Body of pancreas (tissue), 4 donors: ENCODE data around the gene VWA8. TPM values are rescaled to one million over a fixed set of nuclear protein-coding genes. Genes with fewer than 3 reads are reported as not detected.

Source experiments
- ATAC-seq: fragments of 150-250 bp; one replicate; pipeline ENCODE4 v1.9.1; 2016
- DNase-seq, 4 donors: peaks; one replicate each; pipeline ENCODE4 v3.0.0-alpha.2; 2019
- H3K27ac ChIP-seq, 4 donors: fragments of 200-600 bp; sonication (generic); 1 replicate in 3 of 4; 2 replicates in 1 of 4; pipeline versions ENCODE4 v1.5.1 to v1.6.1; 2016 to 2019; ENCODE audit warnings: mild to moderate bottlenecking in 1 of 4, mixed read lengths in 1 of 4, moderate library complexity in 1 of 4
- H3K27me3 ChIP-seq, 2 donors: fragments of 200-600 bp; sonication (generic); one replicate each; pipeline ENCODE4 v1.6.0; 2016; ENCODE audit warnings: mild to moderate bottlenecking in 1 of 2
- H3K36me3 ChIP-seq, 2 donors: fragments of 200-600 bp; sonication (generic); replicated peaks in 1 of 2; 2 replicates each; pipeline ENCODE4 v1.5.1; 2016; ENCODE audit warnings: low read depth in 2 of 2; ENCODE audit not compliant: insufficient read depth in 1 of 2
- H3K4me1 ChIP-seq: fragments of 200-600 bp; sonication (generic); one replicate; pipeline ENCODE4 v1.6.0; 2016
- H3K4me3 ChIP-seq, 2 donors: fragments of 200-600 bp; sonication (generic); 1 replicate in 1 of 2; 2 replicates in 1 of 2; pipeline ENCODE4 v1.5.1; 2016 to 2019
- H3K9me3 ChIP-seq, 3 donors: fragments of 200-600 bp; sonication (generic); 1 replicate in 2 of 3; 2 replicates in 1 of 3; pipeline ENCODE4 v1.5.1; 2016
- CTCF ChIP-seq, 7 experiments: fragments of 450-650 bp in 4 of 7; fragments of 200-600 bp in 3 of 7; sonication (generic) in 3 of 7; IDR thresholded peaks; one replicate each; pipeline ENCODE4 v1.5.1; 2016 to 2019; ENCODE audit warnings: antibody characterized with exemption in 7 of 7
- POLR2A ChIP-seq, 3 donors: fragments of 450-650 bp; IDR thresholded peaks; one replicate each; pipeline ENCODE4 v1.6.1; 2016; ENCODE audit warnings: antibody characterized with exemption in 3 of 3, mild to moderate bottlenecking in 2 of 3
- WGBS, 2 donors: methylation state at CpG; one replicate each; pipeline ENCODE4 v1.1.5; 2017; 5-methylcytosine and 5-hydroxymethylcytosine counted together
- intact Hi-C: fragments of 100-400 bp; cut with DNase I; formaldehyde crosslinking; loops from one replicate; pipeline ENCODE4 v1.15.1; 2023
- total RNA-seq, 2 donors: library from RNA; depleted of rRNA; stranded (reverse); fragments of >200 nt; gene quantifications; one replicate each; pipeline ENCODE4 v1.1.0, GENCODE V29; 2016

Gene VWA8
- total RNA-seq, 2 donors from 2014 or later, result 15.8 to 29.3 TPM

- Histone ChIP-seq H3K27me3 (no peaks in the 10 kb centered on the region), H3K36me3 (peaks cover 0 to 2% of the 10 kb centered on the region in 2 donors), H3K4me3 (no peak overlapping the region), H3K9me3 (no peaks in the 10 kb centered on the region), H3K4me1 (no peaks in the 10 kb centered on the region), H3K27ac (no peak overlapping the region)
- TF ChIP-seq CTCF (IDR thresholded peaks at IDR 0.05) (no peak), POLR2A (IDR thresholded peaks at IDR 0.05) (no peak)
- intact Hi-C loops, result no loop called here
- DNase-seq (no peak), ATAC-seq (no peak)
- WGBS, 2 donors, result 90 to 96% methylated on average over 7 of the region's 7 CpGs
Measured at GRCh38 chr13:41833201-41833600, 127.7 kb downstream of the VWA8 start.

DNA sequence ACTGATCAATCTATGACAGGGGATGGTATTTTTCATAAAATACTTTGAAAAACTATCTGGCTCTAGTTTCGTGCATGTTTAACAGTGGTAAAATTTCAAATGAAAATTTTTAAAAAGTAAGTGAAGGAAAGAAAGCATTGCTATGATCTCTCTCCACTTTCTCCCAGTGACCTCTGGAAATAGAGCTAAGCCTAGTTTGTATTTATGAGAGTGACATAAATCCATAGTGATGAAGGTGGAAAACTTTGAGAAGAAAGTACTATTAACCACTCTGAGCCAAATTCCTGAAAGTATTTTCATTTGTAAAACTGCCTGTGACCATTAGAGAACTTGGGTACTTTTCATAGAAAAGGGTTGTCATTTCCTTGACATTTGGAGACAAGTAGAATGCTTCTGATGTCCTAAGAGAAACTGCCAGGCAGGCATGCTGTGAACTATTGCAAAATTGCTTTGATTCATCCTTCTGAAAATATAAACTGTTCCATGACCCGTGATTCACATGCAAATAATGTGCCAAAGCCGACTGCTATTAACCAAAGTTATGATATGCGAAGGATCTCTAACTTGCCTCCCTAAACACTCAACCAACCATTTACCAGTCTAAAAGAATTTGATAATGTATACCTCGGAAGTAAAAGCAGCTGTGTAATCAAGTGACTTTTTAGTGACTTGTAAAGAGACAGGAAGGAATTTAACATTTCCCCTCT, 133.2 kb downstream of the VWA8 start:
- Histone ChIP-seq H3K4me1 (no peaks in the 10 kb centered on the region), H3K4me3 (no peak overlapping the region), H3K36me3 (peaks cover 0 to 2% of the 10 kb centered on the region in 2 donors), H3K27ac (no peak overlapping the region), H3K27me3 (no peaks in the 10 kb centered on the region), H3K9me3 (no peaks in the 10 kb centered on the region)
- 48 to 67% methylated on average over 5 of the region's 5 CpGs for WGBS, 2 donors
- DNase-seq (peak in 1 of 4 donors; percentile 19), ATAC-seq (no peak)
- no peak for TF ChIP-seq POLR2A (IDR thresholded peaks at IDR 0.05)
- TF ChIP-seq CTCF (IDR thresholded peaks at IDR 0.05), result no peak
- intact Hi-C loops, result no loop called here

DNA sequence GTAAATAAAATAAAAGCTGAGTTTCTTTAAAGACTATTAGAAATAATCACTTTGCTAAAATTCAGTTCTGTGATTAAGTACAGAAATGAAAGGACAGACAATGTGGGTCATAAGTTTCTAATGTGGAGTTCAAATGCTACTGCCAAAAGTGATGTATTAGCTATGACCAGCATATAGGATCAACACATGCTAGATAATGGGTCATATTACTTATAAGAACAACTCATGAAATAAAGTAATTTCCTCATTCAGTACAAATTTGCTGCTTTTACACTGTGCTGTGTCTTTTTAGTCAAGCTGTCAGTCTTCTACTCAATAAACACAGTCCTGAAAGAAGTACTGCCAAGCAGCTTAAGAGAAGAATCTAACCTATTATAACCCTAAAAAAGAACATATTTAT, 135.2 kb downstream of the VWA8 start:
- DNase-seq (no peak), ATAC-seq (no peak)
- Histone ChIP-seq H3K9me3 (no peaks in the 10 kb centered on the region), H3K4me1 (no peaks in the 10 kb centered on the region), H3K27me3 (no peaks in the 10 kb centered on the region), H3K27ac (no peak overlapping the region), H3K36me3 (no peaks in the 10 kb centered on the region), H3K4me3 (no peak overlapping the region)
- TF ChIP-seq POLR2A (IDR thresholded peaks at IDR 0.05), result no peak
- intact Hi-C loops, result no loop called here

DNA sequence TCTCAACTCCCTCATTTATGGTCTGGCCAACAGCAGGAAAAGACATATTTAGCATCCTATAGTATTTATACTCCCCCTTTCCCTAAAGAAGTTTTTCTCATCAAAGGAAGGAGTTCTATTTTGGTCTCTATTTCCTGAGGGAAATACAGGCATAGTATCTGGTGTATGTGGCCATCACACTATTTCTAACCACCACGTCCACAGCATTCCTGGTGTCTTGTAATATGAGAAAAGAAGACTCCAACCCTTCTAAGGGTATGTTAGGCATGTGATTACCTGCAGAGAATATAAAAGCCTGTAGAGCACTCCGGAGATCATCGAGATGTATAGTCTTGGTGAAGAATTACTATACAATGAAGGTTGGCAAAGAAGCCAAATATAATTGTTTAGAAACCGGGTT, 137.4 kb downstream of the VWA8 start:
- Histone ChIP-seq H3K27me3 (no peaks in the 10 kb centered on the region), H3K27ac (no peak overlapping the region), H3K36me3 (no peaks in the 10 kb centered on the region), H3K4me1 (no peaks in the 10 kb centered on the region), H3K9me3 (no peaks in the 10 kb centered on the region), H3K4me3 (no peak overlapping the region)
- no peak for DNase-seq
- 90 to 93% methylated on average over 4 of the region's 4 CpGs for WGBS, 2 donors
- no peak for ATAC-seq
- TF ChIP-seq POLR2A (IDR thresholded peaks at IDR 0.05), result no peak
- no peak for TF ChIP-seq CTCF (IDR thresholded peaks at IDR 0.05)
- intact Hi-C loops, result no loop called here

GRCh38 chr13:41822560-41822959, 138.3 kb downstream of the VWA8 start:
- Histone ChIP-seq H3K4me1 (no peaks in the 10 kb centered on the region), H3K36me3 (no peaks in the 10 kb centered on the region), H3K27me3 (no peaks in the 10 kb centered on the region), H3K27ac (no peak overlapping the region), H3K9me3 (no peaks in the 10 kb centered on the region), H3K4me3 (no peak overlapping the region)
- no peak for DNase-seq
- no peak for ATAC-seq
- TF ChIP-seq CTCF (IDR thresholded peaks at IDR 0.05) (no peak), POLR2A (IDR thresholded peaks at IDR 0.05) (no peak)
- intact Hi-C loops, result no loop called here
